ENCODE measurements around the gene CRYBG3. TPM values are rescaled to one million over a fixed set of nuclear protein-coding genes. Genes with fewer than 3 reads are reported as not detected.

CRYBG3 gene
- polyA plus RNA-seq, 6 donors from 2014 or later: 0.76 to 2.9 (median 1.5) TPM

GRCh38 chr3:97948351-97949109 is 126.7 kb downstream of the CRYBG3 start:
- Mint-ChIP-seq H3K4me1 (no peaks in the 10 kb centered on the region), H3K9me3 (no peaks in the 10 kb centered on the region), H3K36me3 (peaks cover 50 to 67% of the 10 kb centered on the region in 2 donors), H3K4me3 (no peak overlapping the region), H3K27me3 (no peaks in the 10 kb centered on the region), H3K27ac (peak overlapping the region in 2 of 6 donors; percentile 0 to 8)
- DNase-seq (no peak), ATAC-seq (ENCODE audit: low read depth in 2 of 2) (no peak)

GRCh38 chr3:97949110-97949485 is 127.3 kb downstream of the CRYBG3 start:
- Mint-ChIP-seq H3K36me3 (peaks cover 50 to 67% of the 10 kb centered on the region in 2 donors), H3K4me1 (peaks cover 0 to 2% (median under 1%) of the 10 kb centered on the region in 3 donors), H3K9me3 (no peaks in the 10 kb centered on the region), H3K27ac (peak overlapping the region in 1 of 6 donors; percentile 61), H3K4me3 (no peak overlapping the region), H3K27me3 (no peaks in the 10 kb centered on the region)
- ATAC-seq (ENCODE audit: low read depth in 2 of 2) (no peak), DNase-seq (no peak)

GRCh38 chr3:97949743-97950142 is 127.9 kb downstream of the CRYBG3 start:
- DNase-seq (no peak), ATAC-seq (ENCODE audit: low read depth in 2 of 2) (no peak)
- Mint-ChIP-seq H3K27ac (no peak overlapping the region), H3K36me3 (peaks cover 50 to 67% of the 10 kb centered on the region in 2 donors), H3K4me3 (no peak overlapping the region), H3K9me3 (no peaks in the 10 kb centered on the region), H3K27me3 (no peaks in the 10 kb centered on the region), H3K4me1 (peaks cover 0 to 8% (median 4%) of the 10 kb centered on the region in 3 donors)

GRCh38 chr3:97950360-97950759 is 128.5 kb downstream of the CRYBG3 start:
- Mint-ChIP-seq H3K36me3 (peaks cover 49 to 67% of the 10 kb centered on the region in 2 donors), H3K27me3 (no peaks in the 10 kb centered on the region), H3K4me1 (peaks cover 4 to 14% (median 4%) of the 10 kb centered on the region in 3 donors), H3K9me3 (no peaks in the 10 kb centered on the region), H3K4me3 (no peak overlapping the region), H3K27ac (no peak overlapping the region)
- ATAC-seq (ENCODE audit: low read depth in 2 of 2): no peak
- DNase-seq: no peak

- no peaks in the 10 kb centered on the region for H3K27me3 Mint-ChIP-seq
- H3K36me3 Mint-ChIP-seq: peaks cover 32 to 50% of the 10 kb centered on the region in 2 donors
- peaks cover 4 to 15% (median 8%) of the 10 kb centered on the region in 3 donors for H3K4me1 Mint-ChIP-seq
- H3K9me3 Mint-ChIP-seq: no peaks in the 10 kb centered on the region
- no peak overlapping the region for H3K4me3 Mint-ChIP-seq
- peak overlapping the region in 1 of 6 donors; percentile 95 for H3K27ac Mint-ChIP-seq
- ATAC-seq (ENCODE audit: low read depth in 2 of 2) (no peak), DNase-seq (no peak)
Measured at GRCh38 chr3:97952280-97952679, 130.5 kb downstream of the CRYBG3 start.

GRCh38 chr3:97952872-97953271 is 131.1 kb downstream of the CRYBG3 start:
- Mint-ChIP-seq H3K9me3 (no peaks in the 10 kb centered on the region), H3K4me3 (no peak overlapping the region), H3K27me3 (no peaks in the 10 kb centered on the region), H3K27ac (peak overlapping the region in 1 of 6 donors; percentile 30), H3K4me1 (peaks cover 4 to 15% (median 8%) of the 10 kb centered on the region in 3 donors), H3K36me3 (peaks cover 32 to 50% of the 10 kb centered on the region in 2 donors)
- DNase-seq (no peak), ATAC-seq (ENCODE audit: low read depth in 2 of 2) (no peak)

- Mint-ChIP-seq H3K9me3 (no peaks in the 10 kb centered on the region), H3K27ac (peak overlapping the region in 2 of 6 donors; percentile 7 to 58), H3K36me3 (peaks cover 28 to 37% of the 10 kb centered on the region in 2 donors), H3K4me3 (peak overlapping the region in 1 of 8 donors; percentile 6), H3K27me3 (no peaks in the 10 kb centered on the region), H3K4me1 (peaks cover 4 to 15% (median 8%) of the 10 kb centered on the region in 3 donors)
- ATAC-seq (ENCODE audit: low read depth in 2 of 2): peak in 1 of 2 donors; percentile 56
- DNase-seq: no peak
Measured at GRCh38 chr3:97954228-97954827, 132.5 kb downstream of the CRYBG3 start.

GRCh38 chr3:97956051-97956450 is 134.2 kb downstream of the CRYBG3 start:
- Mint-ChIP-seq H3K27ac (no peak overlapping the region), H3K36me3 (peaks cover 13 to 22% of the 10 kb centered on the region in 2 donors), H3K4me3 (no peak overlapping the region), H3K27me3 (no peaks in the 10 kb centered on the region), H3K9me3 (no peaks in the 10 kb centered on the region), H3K4me1 (peaks cover 4 to 15% (median 8%) of the 10 kb centered on the region in 3 donors)
- ATAC-seq (ENCODE audit: low read depth in 2 of 2): no peak
- DNase-seq: no peak

GRCh38 chr3:97957617-97958311 is 136.0 kb downstream of the CRYBG3 start:
- H3K9me3 Mint-ChIP-seq: no peaks in the 10 kb centered on the region
- peaks cover 17 to 25% (median 21%) of the 10 kb centered on the region in 3 donors for H3K4me1 Mint-ChIP-seq
- ATAC-seq (ENCODE audit: low read depth in 2 of 2) (no peak), DNase-seq (no peak)
- H3K4me3 Mint-ChIP-seq: no peak overlapping the region
- peaks cover 14 to 17% of the 10 kb centered on the region in 2 donors for H3K36me3 Mint-ChIP-seq
- no peaks in the 10 kb centered on the region for H3K27me3 Mint-ChIP-seq
- peak overlapping the region in 1 of 6 donors; percentile 78 for H3K27ac Mint-ChIP-seq

- Mint-ChIP-seq H3K9me3 (no peaks in the 10 kb centered on the region), H3K36me3 (peaks cover 9 to 12% of the 10 kb centered on the region in 2 donors), H3K27me3 (no peaks in the 10 kb centered on the region), H3K4me1 (peaks cover 18 to 27% (median 21%) of the 10 kb centered on the region in 3 donors), H3K4me3 (no peak overlapping the region), H3K27ac (no peak overlapping the region)
- ATAC-seq (ENCODE audit: low read depth in 2 of 2) (no peak), DNase-seq (no peak)
Measured at GRCh38 chr3:97958396-97958795, 136.6 kb downstream of the CRYBG3 start.

- no peak overlapping the region for H3K27ac Mint-ChIP-seq
- DNase-seq (no peak), ATAC-seq (ENCODE audit: low read depth in 2 of 2) (no peak)
- no peaks in the 10 kb centered on the region for H3K9me3 Mint-ChIP-seq
- peaks cover 21 to 31% (median 21%) of the 10 kb centered on the region in 3 donors for H3K4me1 Mint-ChIP-seq
- no peak overlapping the region for H3K4me3 Mint-ChIP-seq
- H3K36me3 Mint-ChIP-seq: peaks cover 9 to 15% of the 10 kb centered on the region in 2 donors
- H3K27me3 Mint-ChIP-seq: no peaks in the 10 kb centered on the region
Measured at GRCh38 chr3:97958796-97959195, 137.0 kb downstream of the CRYBG3 start.

GRCh38 chr3:97959872-97960271 is 138.1 kb downstream of the CRYBG3 start:
- Mint-ChIP-seq H3K36me3 (peaks cover 9 to 17% of the 10 kb centered on the region in 2 donors), H3K9me3 (no peaks in the 10 kb centered on the region), H3K4me3 (no peak overlapping the region), H3K27me3 (no peaks in the 10 kb centered on the region), H3K4me1 (peaks cover 11 to 36% (median 17%) of the 10 kb centered on the region in 3 donors), H3K27ac (no peak overlapping the region)
- DNase-seq (no peak), ATAC-seq (ENCODE audit: low read depth in 2 of 2) (no peak)

- peaks cover 5 to 33% (median 17%) of the 10 kb centered on the region in 3 donors for H3K4me1 Mint-ChIP-seq
- H3K9me3 Mint-ChIP-seq: no peaks in the 10 kb centered on the region
- DNase-seq: no peak
- peaks cover 9 to 17% of the 10 kb centered on the region in 2 donors for H3K36me3 Mint-ChIP-seq
- ATAC-seq (ENCODE audit: low read depth in 2 of 2): no peak
- no peak overlapping the region for H3K4me3 Mint-ChIP-seq
- H3K27me3 Mint-ChIP-seq: no peaks in the 10 kb centered on the region
- no peak overlapping the region for H3K27ac Mint-ChIP-seq
Measured at GRCh38 chr3:97960551-97960950, 138.7 kb downstream of the CRYBG3 start.

All from naive B cell (primary cell).